ENCODE results near the gene MAVS. TPM values are rescaled to one million over a fixed set of nuclear protein-coding genes. Genes with fewer than 3 reads are reported as not detected.

MAVS gene
- total RNA-seq, 4 donors from 2014 or later, result 20.7 to 58.0 (median 27.2) TPM

- no peak for TF ChIP-seq CTCF (IDR thresholded peaks at IDR 0.05; ENCODE audit: low read depth)
Measured at GRCh38 chr20:3867802-3868201, 21.2 kb downstream of the MAVS start.

- TF ChIP-seq CTCF (IDR thresholded peaks at IDR 0.05; ENCODE audit: low read depth), result no peak
Measured at GRCh38 chr20:3869839-3870634, 23.4 kb downstream of the MAVS start.

- TF ChIP-seq CTCF (IDR thresholded peaks at IDR 0.05; ENCODE audit: low read depth), result no peak
Measured at GRCh38 chr20:3871550-3872265, 25.1 kb downstream of the MAVS start.

GRCh38 chr20:3873507-3873906 is 26.9 kb downstream of the MAVS start:
- TF ChIP-seq CTCF (IDR thresholded peaks at IDR 0.05; ENCODE audit: low read depth), result no peak

GRCh38 chr20:3874194-3874844 is 27.7 kb downstream of the MAVS start:
- TF ChIP-seq CTCF (IDR thresholded peaks at IDR 0.05; ENCODE audit: low read depth), result no peak

GRCh38 chr20:3875378-3875974 is 28.8 kb downstream of the MAVS start:
- no peak for TF ChIP-seq CTCF (IDR thresholded peaks at IDR 0.05; ENCODE audit: low read depth)

- TF ChIP-seq CTCF (IDR thresholded peaks at IDR 0.05; ENCODE audit: low read depth), result no peak
Measured at GRCh38 chr20:3876000-3876399, 29.4 kb downstream of the MAVS start.
